ENCODE results near the gene SPRED2.

GRCh38 chr2:65313126-65313953 is 119.1 kb downstream of the SPRED2 start:
- TF ChIP-seq, protein P1, sequence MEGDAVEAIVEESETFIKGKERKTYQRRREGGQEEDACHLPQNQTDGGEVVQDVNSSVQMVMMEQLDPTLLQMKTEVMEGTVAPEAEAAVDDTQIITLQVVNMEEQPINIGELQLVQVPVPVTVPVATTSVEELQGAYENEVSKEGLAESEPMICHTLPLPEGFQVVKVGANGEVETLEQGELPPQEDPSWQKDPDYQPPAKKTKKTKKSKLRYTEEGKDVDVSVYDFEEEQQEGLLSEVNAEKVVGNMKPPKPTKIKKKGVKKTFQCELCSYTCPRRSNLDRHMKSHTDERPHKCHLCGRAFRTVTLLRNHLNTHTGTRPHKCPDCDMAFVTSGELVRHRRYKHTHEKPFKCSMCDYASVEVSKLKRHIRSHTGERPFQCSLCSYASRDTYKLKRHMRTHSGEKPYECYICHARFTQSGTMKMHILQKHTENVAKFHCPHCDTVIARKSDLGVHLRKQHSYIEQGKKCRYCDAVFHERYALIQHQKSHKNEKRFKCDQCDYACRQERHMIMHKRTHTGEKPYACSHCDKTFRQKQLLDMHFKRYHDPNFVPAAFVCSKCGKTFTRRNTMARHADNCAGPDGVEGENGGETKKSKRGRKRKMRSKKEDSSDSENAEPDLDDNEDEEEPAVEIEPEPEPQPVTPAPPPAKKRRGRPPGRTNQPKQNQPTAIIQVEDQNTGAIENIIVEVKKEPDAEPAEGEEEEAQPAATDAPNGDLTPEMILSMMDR (IDR thresholded peaks at IDR 0.05): no peak
- no peak for TF ChIP-seq ZFX (IDR thresholded peaks at IDR 0.05; ENCODE audit: borderline replicate concordance)

Data from 22Rv1 (cell line).